HG03095 (cell line): Measurements from ENCODE around the gene NPDC1.

Source experiments
- ATAC-seq: cut with Tn5 transposase; IDR thresholded peaks from one replicate; pipeline ENCODE4 v1.9.1; 2021; ENCODE audit warnings: moderate library complexity; ENCODE audit not compliant: unreplicated experiment

Gene NPDC1

DNA sequence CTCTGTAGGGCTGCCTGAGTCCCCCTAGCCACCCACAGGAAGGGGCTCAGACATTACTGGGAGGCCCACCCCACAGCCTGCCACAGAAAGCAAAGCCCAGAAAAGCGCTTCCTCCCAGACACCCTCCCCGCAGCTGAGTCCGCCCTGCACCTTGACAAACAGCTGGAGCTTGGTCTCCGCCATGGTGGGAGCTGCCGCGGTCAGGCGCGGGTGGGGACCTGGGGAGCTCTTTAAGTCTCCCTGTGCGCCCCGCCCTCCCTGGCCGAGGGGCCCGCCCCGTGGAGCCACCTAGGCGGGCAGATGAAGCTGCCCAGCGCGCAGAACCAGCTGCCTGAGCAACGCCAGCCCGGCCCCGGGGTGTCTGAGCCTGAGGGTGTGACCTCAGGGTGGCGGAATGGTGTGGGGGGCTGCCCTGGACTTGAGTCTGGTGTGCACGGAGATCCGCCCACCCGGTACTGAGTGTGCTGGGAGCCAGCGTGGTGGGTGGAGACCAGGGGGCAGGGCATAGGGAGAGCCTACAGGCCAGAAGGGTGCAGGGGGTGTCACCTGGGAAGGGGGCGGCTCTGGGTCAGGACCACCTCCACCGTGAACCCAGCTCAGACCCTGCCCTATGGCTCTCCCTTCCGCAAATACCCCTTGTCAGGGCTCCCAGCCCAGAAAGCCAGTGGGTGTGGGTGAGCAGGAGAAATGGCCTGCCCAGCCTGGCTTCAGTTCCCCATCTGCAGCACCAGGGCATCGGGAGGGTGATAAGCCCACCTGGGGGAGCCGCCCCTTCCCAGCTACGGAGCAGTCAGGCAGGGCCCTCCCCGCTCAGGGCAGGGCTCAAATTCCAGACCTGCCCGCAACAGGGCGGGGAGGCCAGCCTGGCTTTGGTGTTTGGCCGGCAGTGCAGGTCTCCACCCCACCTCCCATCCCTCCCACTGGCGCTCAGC is 49.4 kb downstream of the NPDC1 start, which contains the start of gene CLIC3:
TSS of gene CLIC3 (minus strand) at position 208 of the 932 bp plus-strand sequence. CDS start at position 183, 25 bp downstream.
- ATAC-seq: no peak

DNA sequence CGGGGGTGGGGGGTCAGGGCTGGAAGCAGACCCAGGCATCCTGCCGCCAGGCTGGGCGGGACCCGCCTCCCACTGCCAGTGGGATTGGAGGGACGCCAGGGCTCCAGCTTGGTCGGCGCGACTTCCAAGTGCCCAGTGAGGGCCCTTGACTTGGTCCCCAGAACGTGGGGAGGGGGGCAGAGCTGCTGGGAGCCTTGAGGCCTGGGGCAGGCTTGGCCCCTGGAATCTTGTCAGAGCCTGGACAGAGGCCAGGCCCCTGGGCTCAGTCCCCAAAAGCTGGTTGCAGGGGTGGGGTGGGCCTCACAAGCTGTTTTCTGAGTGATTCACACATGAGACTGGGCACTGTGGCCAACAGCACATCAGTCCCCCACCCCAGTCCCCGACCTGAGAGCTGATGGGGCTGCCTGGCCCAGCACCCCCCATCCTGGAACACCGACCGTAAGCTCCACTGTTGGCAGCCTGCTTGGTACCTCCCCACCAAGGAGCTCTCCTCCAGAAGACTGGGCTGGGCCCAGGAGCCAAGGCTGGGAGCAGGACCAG is 50.1 kb downstream of the NPDC1 start:
- no peak for ATAC-seq

DNA sequence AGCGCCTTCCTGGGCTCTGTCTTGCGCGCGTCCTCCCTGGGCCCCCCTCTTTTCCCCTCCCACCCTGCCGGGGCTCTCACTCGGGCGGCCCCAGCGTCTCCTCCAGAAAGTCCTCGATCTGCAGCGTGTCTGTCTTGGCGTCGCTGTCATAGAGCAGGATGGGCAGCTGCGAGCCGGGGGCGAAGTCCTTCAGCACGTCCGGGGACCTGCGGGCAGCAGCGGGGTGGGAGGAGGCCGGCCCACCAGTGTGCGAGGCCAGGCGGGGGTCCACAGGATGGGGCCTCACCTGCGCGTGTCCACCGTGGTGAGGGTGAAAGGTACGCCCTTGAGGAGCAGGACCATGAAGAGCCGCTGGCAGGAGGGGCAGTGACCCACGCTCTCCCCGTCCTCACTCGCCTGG is 50.6 kb downstream of the NPDC1 start:
- ATAC-seq: no peak

DNA sequence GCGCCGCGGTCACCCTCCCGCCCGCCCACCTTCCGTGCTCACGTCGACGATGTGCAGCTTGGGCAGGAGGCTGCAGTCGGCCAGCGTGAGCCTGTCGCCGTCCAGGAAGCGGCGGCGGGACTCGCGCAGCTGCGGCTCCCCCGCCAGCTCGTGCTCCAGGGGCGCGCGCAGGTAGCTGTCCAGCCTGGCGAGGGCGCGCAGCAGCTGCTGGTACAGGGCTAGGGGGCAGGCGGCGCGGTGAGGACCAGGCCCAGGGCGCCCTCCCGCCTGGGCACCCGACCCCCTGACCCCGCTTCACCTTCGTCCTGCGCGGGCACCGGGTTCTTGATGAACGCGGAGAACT is 51.1 kb downstream of the NPDC1 start:
- no peak for ATAC-seq

DNA sequence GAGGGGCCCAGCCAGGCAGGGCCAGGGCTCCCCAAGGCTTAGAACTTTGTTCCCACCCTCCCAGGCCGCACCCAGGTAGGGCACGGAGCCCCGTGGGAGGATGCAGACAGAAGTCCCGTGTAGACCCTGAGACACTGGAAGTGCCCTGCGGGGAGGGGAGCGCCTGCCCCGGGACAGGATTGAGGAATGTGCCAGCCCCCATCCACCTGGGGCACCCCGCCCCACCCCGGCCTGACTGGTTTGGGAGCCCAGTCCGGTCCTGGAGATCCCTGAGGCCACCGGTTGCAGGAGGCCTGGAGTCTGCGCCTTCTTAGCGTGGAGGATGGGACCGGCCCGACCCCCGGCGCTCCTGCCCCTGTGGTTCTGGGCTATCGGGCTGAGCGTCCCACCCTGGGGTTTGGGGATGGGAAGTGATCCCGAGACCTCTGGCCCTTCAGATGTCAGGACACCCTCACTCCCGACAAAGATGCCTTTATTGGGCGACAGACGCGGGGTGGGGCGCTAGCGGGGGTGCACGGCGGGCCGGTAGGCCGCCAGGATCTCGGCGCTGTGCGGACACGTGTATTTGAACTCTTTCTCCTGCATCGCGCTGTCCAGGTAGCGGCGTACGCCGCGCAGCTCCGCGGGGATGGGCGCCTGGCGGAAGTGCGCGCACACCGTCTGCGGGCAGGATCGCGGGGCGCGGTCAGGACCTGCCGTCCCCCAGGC is 51.6 kb downstream of the NPDC1 start:
- ATAC-seq: no peak

GRCh38 chr9:136992819-136993369 is 53.1 kb downstream of the NPDC1 start:
- no peak for ATAC-seq

DNA sequence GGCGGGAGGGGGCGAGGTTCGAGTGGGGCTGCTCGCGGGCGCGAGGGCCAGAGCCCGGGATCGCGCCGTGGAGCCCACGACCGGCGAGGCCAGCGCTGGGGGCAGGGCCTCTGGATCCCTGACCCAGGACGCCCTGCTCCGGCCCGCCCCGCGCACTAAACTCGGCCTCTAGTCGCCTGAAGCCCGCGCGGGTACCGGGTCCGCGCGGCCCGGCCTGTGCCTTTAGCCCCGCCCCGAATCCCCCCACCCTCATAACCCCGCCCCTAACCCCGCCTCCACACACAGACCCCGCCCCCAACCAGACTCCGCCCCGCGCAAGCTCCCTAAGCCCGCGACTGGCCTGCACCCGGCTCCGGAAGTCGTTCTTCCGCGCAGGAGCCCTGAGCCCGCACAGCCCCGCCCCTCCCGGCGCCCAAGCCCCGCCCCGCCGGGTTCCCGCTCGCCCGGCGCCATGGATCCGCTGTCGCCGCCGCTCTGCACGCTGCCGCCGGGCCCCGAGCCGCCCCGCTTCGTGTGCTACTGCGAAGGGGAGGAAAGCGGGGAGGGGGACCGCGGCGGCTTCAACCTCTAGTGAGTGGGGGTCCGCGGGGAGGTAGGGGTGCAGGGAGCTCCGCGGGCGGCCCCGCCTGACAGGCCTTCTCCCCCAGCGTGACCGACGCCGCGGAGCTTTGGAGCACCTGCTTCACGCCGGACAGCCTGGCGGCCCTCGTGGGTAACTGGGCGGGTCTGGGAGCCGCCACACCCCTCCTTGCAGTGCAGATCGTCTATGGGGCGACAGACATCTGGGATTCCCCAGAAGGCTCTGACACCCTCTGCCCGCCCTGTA is 53.8 kb downstream of the NPDC1 start, which contains the start of gene PAXX:
TSS of gene PAXX (plus strand) at position 430 of the 826 bp plus-strand sequence. CDS start at position 452, 22 bp downstream.
- peak; percentile 74 for ATAC-seq

DNA sequence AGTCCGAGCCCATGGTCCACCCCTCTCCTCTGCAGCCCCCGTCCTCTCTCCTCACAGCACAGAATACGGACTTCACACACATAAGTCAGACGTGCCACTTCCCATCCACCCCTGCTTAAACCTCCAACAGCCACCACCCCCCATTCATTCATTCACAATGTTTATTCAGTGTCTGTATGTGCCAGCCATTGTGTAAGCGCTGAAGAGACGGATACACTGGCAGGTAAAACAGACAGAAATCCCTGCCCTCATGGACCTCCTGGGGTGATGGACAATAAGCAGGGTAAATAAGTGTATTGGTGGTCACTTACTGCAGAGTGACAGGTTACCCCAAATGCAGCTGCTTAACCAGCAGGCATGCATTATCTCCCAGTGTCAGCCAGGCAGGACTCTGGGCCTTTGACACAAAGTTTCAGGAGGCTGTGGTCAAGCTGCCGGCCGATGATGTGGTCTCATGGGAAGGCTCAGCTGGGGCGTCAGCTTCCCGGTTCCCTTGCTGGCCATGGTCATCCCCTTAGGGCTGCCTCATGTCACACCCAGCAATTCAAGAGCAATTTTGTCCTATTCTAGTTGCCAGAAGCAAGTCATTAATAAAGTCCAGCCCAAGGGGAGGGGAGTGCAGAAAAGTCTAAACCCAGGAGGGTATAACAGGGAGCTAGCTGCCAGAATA is 55.6 kb downstream of the NPDC1 start:
- no peak for ATAC-seq
